Central memory CD8-positive, alpha-beta T cell (primary cell): ENCODE data around the gene VSIG10L.
A peak's percentile ranks its signal among the peaks of the same experiment; 100 is the strongest.

ENCODE experiments used
- ATAC-seq: fragments of 150-1000 bp; cut with Tn5 transposase; replicated peaks from 2 replicates; pipeline ENCODE4 v1.10.0; 2022; ENCODE audit warnings: mild to moderate bottlenecking, moderate FRiP score, moderate number of reproducible peaks; ENCODE audit not compliant: poor library complexity, severe bottlenecking; ENCODE audit errors: extremely low read depth
- DNase-seq, 2 donors: peaks; one replicate each; pipeline ENCODE4 v3.0.0; 2021; ENCODE audit warnings: low spot score in 2 of 2
- H3K27ac Mint-ChIP-seq: one replicate; pipeline ENCODE4 v1.8.0; 2022; ENCODE audit warnings: low read depth, mild to moderate bottlenecking, moderate library complexity, mixed read lengths
- H3K27me3 Mint-ChIP-seq: one replicate; pipeline ENCODE4 v1.8.0; 2022; ENCODE audit warnings: mixed read lengths
- H3K36me3 Mint-ChIP-seq: one replicate; pipeline ENCODE4 v1.8.0; 2022; ENCODE audit warnings: mild to moderate bottlenecking, moderate library complexity, mixed read lengths; ENCODE audit not compliant: insufficient read depth
- H3K4me1 Mint-ChIP-seq: one replicate; pipeline ENCODE4 v1.8.0; 2022; ENCODE audit warnings: mixed read lengths
- H3K4me3 Mint-ChIP-seq: one replicate; pipeline ENCODE4 v1.8.0; 2022; ENCODE audit warnings: mild to moderate bottlenecking, moderate library complexity, mixed read lengths
- H3K9me3 Mint-ChIP-seq: one replicate; pipeline ENCODE4 v1.8.0; 2022; ENCODE audit warnings: mixed read lengths

Gene VSIG10L

DNA sequence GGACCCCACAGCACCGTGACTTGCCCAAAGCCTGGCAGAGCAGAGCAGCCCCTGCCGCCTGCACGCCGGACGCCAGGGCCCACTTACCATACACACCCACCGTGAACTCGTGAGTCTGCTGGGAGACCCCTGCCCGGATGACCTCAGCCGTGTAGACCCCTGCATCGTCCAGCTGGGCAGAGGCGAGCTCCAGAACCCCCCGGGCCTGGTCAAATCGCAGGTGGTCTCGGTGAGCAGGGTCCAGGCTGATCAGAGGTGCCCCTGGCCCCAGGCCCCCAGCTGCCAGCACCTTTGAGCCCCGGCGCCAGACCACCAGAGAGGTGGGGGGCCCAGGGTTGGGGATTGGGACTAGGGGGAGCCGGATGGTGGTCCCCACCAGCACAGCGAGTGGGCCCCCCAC is 873 bp downstream of the VSIG10L start:
- Mint-ChIP-seq H3K27ac (peak overlapping the region; percentile 70), H3K27me3 (no peaks in the 10 kb centered on the region), H3K4me3 (peak overlapping the region; percentile 91), H3K4me1 (peaks cover 15% of the 10 kb centered on the region), H3K9me3 (no peaks in the 10 kb centered on the region), H3K36me3 (peaks cover 3% of the 10 kb centered on the region)
- no peak for ATAC-seq
- DNase-seq = no peak

DNA sequence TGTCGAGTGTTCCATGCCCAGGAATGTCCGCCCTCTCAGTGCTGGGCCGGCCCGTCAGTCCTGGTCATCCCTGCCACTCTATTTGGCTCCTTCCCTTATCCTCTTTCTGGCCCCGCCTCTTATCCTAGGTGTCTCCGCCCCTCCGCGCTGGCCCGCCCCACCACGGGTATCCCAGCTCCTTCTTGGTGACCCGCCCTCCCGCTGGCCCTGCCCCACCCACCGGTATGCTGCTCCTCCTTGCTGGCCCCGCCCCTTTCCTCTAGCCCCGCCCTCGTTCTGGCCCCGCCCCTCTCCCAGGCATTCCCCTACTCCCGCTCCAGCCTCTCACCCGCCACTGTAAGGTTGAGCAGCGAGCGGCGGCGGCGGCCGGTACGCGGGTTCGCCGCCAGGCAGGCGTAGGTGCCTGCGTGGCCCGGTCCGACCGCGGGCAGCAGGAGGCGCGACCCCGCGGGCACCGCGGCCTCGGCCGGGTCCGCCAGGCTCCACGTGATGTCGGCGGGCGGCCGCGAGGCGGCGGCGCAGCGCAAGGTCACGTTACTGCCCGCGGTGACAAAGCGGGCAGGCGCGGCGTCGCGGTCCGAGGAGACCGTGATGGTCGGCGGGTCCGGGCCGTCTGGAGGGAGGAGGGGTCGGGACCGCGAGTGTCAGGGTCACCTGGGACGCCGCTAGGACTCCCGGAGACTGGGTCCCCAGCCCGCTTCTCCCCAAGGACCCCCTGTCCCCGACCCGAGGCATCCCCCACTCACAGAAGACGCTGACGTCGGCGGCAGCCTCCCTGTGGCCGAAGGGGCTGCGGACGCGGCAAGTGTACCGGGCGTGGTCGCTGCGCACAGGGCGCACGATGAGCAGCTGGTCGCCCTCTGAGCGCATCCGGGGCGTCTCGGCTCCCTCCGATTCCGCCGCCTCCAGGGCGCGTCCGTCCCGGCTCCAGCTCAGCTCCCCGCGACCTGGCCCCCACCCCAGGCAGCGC is 2.0 kb downstream of the VSIG10L start:
- DNase-seq = peak; percentile 53 to 60
- peak overlapping the region; percentile 91 for H3K4me3 Mint-ChIP-seq
- no peaks in the 10 kb centered on the region for H3K27me3 Mint-ChIP-seq
- H3K9me3 Mint-ChIP-seq = no peaks in the 10 kb centered on the region
- peak overlapping the region; percentile 89 for H3K27ac Mint-ChIP-seq
- ATAC-seq = peak; percentile 48
- peaks cover 15% of the 10 kb centered on the region for H3K4me1 Mint-ChIP-seq
- peaks cover 1% of the 10 kb centered on the region for H3K36me3 Mint-ChIP-seq

DNA sequence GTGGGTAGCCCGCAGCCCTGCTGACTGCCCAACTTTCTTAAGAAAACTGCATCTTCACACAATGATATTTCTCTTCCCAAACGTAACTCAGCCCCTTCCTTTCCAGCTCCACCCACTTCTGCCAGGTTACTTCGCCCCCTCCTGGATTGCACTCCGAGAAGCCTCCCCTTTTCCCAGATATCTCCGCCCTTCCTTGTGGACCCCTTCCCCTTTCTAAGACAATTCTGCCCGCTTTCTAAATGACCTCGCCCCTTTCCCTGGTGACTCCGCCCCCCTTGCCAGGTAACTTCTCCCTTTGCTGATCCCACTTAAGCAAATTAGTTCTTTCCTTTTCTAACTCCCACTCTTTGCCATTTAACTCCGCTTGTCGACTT is 2.6 kb downstream of the VSIG10L start:
- Mint-ChIP-seq H3K36me3 (peaks cover 1% of the 10 kb centered on the region), H3K27me3 (no peaks in the 10 kb centered on the region)
- no peak for DNase-seq

DNA sequence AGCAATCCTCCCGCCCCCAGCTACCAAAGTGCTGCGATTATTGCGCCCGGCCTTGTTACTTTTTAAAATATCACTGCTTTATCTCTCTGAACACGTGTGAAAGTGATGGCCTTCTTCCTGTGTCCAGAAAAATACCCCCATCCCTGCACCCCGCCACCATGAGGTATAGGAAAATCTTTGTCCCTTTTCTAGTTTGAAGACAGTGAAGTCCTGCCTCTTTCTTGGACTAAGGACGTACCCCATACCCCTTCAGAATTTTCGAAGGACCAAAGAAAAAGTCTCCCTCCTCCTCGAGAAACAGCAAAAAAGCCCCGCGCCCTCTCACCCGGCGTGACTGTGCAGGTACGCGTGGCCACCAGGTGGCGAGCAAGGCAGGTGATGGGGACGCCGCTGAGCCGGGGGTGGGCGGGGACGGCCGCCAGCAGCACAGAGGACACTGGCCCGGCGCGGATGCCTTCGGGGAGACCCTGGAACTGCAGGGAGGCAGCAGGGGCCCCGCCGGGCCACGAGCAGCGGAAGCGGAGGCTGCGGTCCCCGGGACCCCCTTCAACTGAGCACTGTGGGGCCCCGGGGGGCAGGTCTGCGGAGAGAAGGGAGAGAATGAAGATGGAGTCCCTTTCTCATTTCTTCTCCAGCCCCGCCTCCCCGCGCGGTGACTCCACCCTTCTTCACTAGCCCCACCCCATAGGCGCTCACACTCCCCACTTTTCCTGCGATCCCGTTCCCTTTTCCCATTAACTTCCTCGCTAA is 3.2 kb downstream of the VSIG10L start:
- Mint-ChIP-seq H3K4me3 (peak overlapping the region; percentile 91), H3K4me1 (peaks cover 15% of the 10 kb centered on the region), H3K36me3 (peaks cover 1% of the 10 kb centered on the region), H3K9me3 (no peaks in the 10 kb centered on the region), H3K27me3 (no peaks in the 10 kb centered on the region), H3K27ac (peak overlapping the region; percentile 89)
- DNase-seq = peak; percentile 70 to 76
- ATAC-seq = peak; percentile 83

More for the DNA sequence above, 2.6 kb downstream of the VSIG10L start:
- ATAC-seq = peak; percentile 3
- Mint-ChIP-seq H3K9me3 (no peaks in the 10 kb centered on the region), H3K4me1 (peaks cover 15% of the 10 kb centered on the region), H3K27ac (peak overlapping the region; percentile 89), H3K4me3 (peak overlapping the region; percentile 91)

DNA sequence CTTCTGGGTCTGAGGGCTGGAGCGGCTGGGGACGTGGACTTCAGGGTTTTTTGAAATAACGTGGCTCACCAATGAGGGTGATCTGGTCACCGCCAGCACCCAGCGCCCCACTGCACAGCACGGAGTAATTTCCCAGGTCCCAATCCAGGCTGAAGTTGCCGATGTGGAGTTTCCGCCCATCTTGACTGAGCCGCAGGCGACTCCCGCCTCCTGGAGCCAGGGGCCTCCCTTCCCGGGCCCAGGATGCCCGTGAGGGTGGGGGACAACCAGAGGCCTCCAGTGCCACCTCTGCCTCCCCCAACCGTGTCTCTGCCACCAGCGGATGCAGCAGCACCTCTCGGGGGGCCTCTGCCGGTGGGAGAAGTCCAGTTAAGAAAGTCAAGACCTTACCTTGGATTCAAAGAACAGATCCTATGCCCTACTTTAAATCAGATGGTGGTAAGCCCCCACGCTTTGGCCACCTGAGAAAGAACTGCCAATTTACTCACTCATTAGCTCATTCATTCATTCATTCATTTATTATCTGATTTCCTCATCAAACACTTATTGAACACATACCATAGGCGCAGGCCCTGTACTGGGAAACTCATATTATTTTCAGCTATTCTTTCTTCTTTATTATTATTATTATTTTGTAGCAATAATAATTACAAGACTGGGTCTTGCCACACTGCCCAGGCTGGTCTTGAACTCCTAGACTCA is 3.9 kb downstream of the VSIG10L start:
- no peak for DNase-seq
- no peaks in the 10 kb centered on the region for H3K27me3 Mint-ChIP-seq
- H3K9me3 Mint-ChIP-seq = no peaks in the 10 kb centered on the region
- peaks cover 15% of the 10 kb centered on the region for H3K4me1 Mint-ChIP-seq
- H3K4me3 Mint-ChIP-seq = peak overlapping the region; percentile 91
- no peak for ATAC-seq
- no peak overlapping the region for H3K27ac Mint-ChIP-seq
- H3K36me3 Mint-ChIP-seq = peaks cover 1% of the 10 kb centered on the region

- Mint-ChIP-seq H3K27me3 (peaks cover 2% of the 10 kb centered on the region), H3K27ac (no peak overlapping the region), H3K4me3 (no peak overlapping the region), H3K9me3 (no peaks in the 10 kb centered on the region), H3K4me1 (peaks cover 15% of the 10 kb centered on the region), H3K36me3 (peaks cover 1% of the 10 kb centered on the region)
- DNase-seq = no peak
- no peak for ATAC-seq
Observed at GRCh38 chr19:51337141-51337860, 4.6 kb downstream of the VSIG10L start.

- H3K4me3 Mint-ChIP-seq = no peak overlapping the region
Observed at GRCh38 chr19:51333836-51334460, 8.0 kb downstream of the VSIG10L start.

GRCh38 chr19:51331716-51332115 is 10.2 kb downstream of the VSIG10L start:
- H3K36me3 Mint-ChIP-seq = no peaks in the 10 kb centered on the region
- no peaks in the 10 kb centered on the region for H3K9me3 Mint-ChIP-seq
- ATAC-seq (no peak), DNase-seq (no peak)
- no peak overlapping the region for H3K27ac Mint-ChIP-seq
- peaks cover 50% of the 10 kb centered on the region for H3K27me3 Mint-ChIP-seq
- no peaks in the 10 kb centered on the region for H3K4me1 Mint-ChIP-seq
- H3K4me3 Mint-ChIP-seq = no peak overlapping the region

More at GRCh38 chr19:51333836-51334460, 8.0 kb downstream of the VSIG10L start:
- DNase-seq = no peak
- Mint-ChIP-seq H3K4me1 (peaks cover 6% of the 10 kb centered on the region), H3K27me3 (peaks cover 34% of the 10 kb centered on the region), H3K36me3 (peaks cover 1% of the 10 kb centered on the region), H3K9me3 (no peaks in the 10 kb centered on the region), H3K27ac (no peak overlapping the region)
- no peak for ATAC-seq

DNA sequence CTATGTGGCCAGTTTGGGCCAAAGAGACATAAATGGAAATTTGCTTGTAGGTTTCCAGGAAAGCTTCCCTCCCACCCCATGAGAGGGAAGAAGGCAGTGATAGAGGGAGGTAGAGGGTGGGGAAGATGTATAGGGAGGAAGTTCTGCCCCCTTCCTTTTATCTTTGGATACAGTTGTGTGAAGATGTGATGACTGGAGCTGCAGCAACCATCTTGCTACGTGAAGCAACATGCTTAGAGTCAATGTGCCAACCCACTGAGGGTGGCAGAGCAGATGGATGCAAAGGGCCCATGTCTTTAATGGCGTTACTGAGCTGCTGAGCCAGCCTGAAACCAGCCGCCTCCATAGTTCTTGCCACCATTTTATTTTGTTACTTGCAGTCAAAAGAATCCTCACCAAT is 10.7 kb downstream of the VSIG10L start:
- no peaks in the 10 kb centered on the region for H3K36me3 Mint-ChIP-seq
- H3K9me3 Mint-ChIP-seq = no peaks in the 10 kb centered on the region
- peaks cover 52% of the 10 kb centered on the region for H3K27me3 Mint-ChIP-seq
- DNase-seq (no peak), ATAC-seq (no peak)
- no peaks in the 10 kb centered on the region for H3K4me1 Mint-ChIP-seq
- no peak overlapping the region for H3K4me3 Mint-ChIP-seq
- H3K27ac Mint-ChIP-seq = no peak overlapping the region

DNA sequence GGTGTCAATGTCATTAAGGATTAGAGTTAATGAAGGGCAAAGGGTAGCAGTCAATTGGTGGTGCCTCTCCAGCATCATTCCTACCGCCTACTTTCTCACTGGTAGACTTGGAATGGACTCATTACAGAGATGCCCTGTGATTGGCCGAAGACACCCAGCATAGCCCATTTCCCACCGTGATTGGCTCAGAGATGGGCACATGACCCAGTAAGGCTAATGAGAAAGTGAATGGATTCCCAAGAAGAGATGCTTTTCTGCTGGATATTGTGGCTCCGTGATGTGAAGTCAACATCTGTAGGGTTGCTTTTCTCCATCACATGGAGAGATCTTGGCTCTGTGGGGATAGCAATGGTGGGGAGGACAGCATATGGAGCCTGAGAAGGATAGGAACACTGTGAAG is 11.6 kb downstream of the VSIG10L start:
- Mint-ChIP-seq H3K9me3 (no peaks in the 10 kb centered on the region), H3K4me1 (no peaks in the 10 kb centered on the region), H3K27ac (no peak overlapping the region), H3K27me3 (peaks cover 60% of the 10 kb centered on the region), H3K36me3 (no peaks in the 10 kb centered on the region), H3K4me3 (no peak overlapping the region)
- ATAC-seq (no peak), DNase-seq (no peak)

GRCh38 chr19:51329411-51329810 is 12.5 kb downstream of the VSIG10L start:
- Mint-ChIP-seq H3K36me3 (peaks cover 1% of the 10 kb centered on the region), H3K27ac (no peak overlapping the region), H3K27me3 (peaks cover 70% of the 10 kb centered on the region), H3K4me3 (no peak overlapping the region), H3K9me3 (no peaks in the 10 kb centered on the region), H3K4me1 (no peaks in the 10 kb centered on the region)
- ATAC-seq (no peak), DNase-seq (no peak)
